OCI-LY7 (cell line): ENCODE measurements around the gene LTBR. TPM values are rescaled to one million over a fixed set of nuclear protein-coding genes. Genes with fewer than 3 reads are reported as not detected.

ENCODE experiments used
- BruUV-seq: library from RNA; stranded (reverse); fragments of 400-500 nt; replicated peaks from 2 replicates; lab custom pipeline; 2021; lab: Mats Ljungman, UMichigan
- CTCF ChIA-PET: fragments of 300-600 bp; sonication (Branson Sonifier 250); formaldehyde crosslinking; loops from one replicate; lab custom pipeline; 2022; ENCODE audit warnings: antibody characterized with exemption; ENCODE audit not compliant: unreplicated experiment; lab: Charles Lee
- POLR2A ChIA-PET: fragments of 300-600 bp; sonication (Branson Sonifier 250); formaldehyde crosslinking; loops from one replicate; lab custom pipeline; 2022; ENCODE audit warnings: antibody characterized with exemption; lab: Charles Lee
- DNase-seq: peaks from one replicate; pipeline ENCODE4 v3.0.0-alpha.2; 2015; ENCODE audit warnings: low spot score
- H2AFZ ChIP-seq: fragments of 200-600 bp; sonication (generic), shearing (Covaris generic); 2 replicates; pipeline ENCODE4 v1.6.1; 2014; ENCODE audit warnings: mild to moderate bottlenecking, antibody characterized with exemption, low read length, moderate library complexity
- H3K27ac ChIP-seq: fragments of 200-600 bp; sonication (generic); 2 replicates; pipeline ENCODE4 v1.5.1; 2014; ENCODE audit warnings: mixed run types, low read depth, mild to moderate bottlenecking, moderate library complexity, low read length, inconsistent platforms; ENCODE audit not compliant: poor library complexity, severe bottlenecking
- H3K36me3 ChIP-seq: fragments of 200-600 bp; sonication (generic); 2 replicates; pipeline ENCODE4 v1.6.1; 2014; ENCODE audit warnings: mild to moderate bottlenecking, antibody characterized with exemption, low read length, moderate library complexity, mixed read lengths; ENCODE audit not compliant: insufficient read depth
- H3K4me1 ChIP-seq: fragments of 200-600 bp; sonication (generic); 2 replicates; pipeline ENCODE4 v1.5.1; 2014; ENCODE audit warnings: mild to moderate bottlenecking, low read length; ENCODE audit not compliant: insufficient read depth, poor library complexity, severe bottlenecking
- H3K4me2 ChIP-seq: fragments of 200-600 bp; sonication (generic); 2 replicates; pipeline ENCODE4 v1.6.1; 2014; ENCODE audit warnings: mild to moderate bottlenecking, low read length
- H3K4me3 ChIP-seq: fragments of 200-600 bp; sonication (generic); 2 replicates; pipeline ENCODE4 v1.5.1; 2014; ENCODE audit warnings: mild to moderate bottlenecking, low read depth, low read length; ENCODE audit not compliant: poor library complexity, severe bottlenecking
- H3K79me2 ChIP-seq: fragments of 200-600 bp; sonication (generic); 2 replicates; pipeline ENCODE4 v1.6.1; 2016; ENCODE audit warnings: low read depth, mild to moderate bottlenecking, low read length, moderate library complexity, mixed read lengths; ENCODE audit not compliant: insufficient read depth
- H3K9me2 ChIP-seq: fragments of 200-600 bp; sonication (generic); 2 replicates; pipeline ENCODE4 v1.6.1; 2016; ENCODE audit warnings: mild to moderate bottlenecking, low read length, mixed read lengths; ENCODE audit not compliant: insufficient read depth
- H3K9me3 ChIP-seq: fragments of 200-600 bp; sonication (generic); 2 replicates; pipeline ENCODE4 v1.6.1; 2014; ENCODE audit warnings: mild to moderate bottlenecking, mixed run types, low read length, mixed read lengths
- H4K20me1 ChIP-seq: fragments of 200-600 bp; sonication (generic); 2 replicates; pipeline ENCODE4 v1.6.1; 2014; ENCODE audit warnings: mild to moderate bottlenecking, antibody characterized with exemption, low read length, moderate library complexity, mixed read lengths; ENCODE audit not compliant: insufficient read depth
- EZH2phosphoT487 ChIP-seq: fragments of 200-600 bp; sonication (generic); IDR thresholded peaks from 2 replicates; pipeline ENCODE4 v1.6.1; 2018; ENCODE audit warnings: low read depth, borderline replicate concordance, mild to moderate bottlenecking, mixed run types, antibody characterized with exemption, low read length, moderate library complexity, mixed read lengths
- intact Hi-C: fragments of 100-400 bp; cut with micrococcal nuclease; formaldehyde crosslinking; loops from one replicate; pipeline ENCODE4 v1.10.0; 2022; ENCODE audit not compliant: unreplicated experiment
- total RNA-seq, 2 experiments: library from RNA; depleted of rRNA in 1 of 2; stranded (reverse); fragments of >200 nt in 1 of 2; shearing (Covaris generic) in 1 of 2; gene quantifications; 2 replicates each; pipeline ENCODE4 v1.2.3, GENCODE V29; 2014 to 2022
- TF ChIP-seq, protein P1 (sequence below): fragments of 200-600 bp; sonication (generic); conservative IDR thresholded peaks from 2 replicates; pipeline ENCODE4 v1.5.1; 2014; ENCODE audit warnings: mild to moderate bottlenecking, antibody characterized with exemption, low read length, moderate library complexity, mixed read lengths

The LTBR gene
- total RNA-seq, 2 experiments from 2014 or later, result not detected

DNA sequence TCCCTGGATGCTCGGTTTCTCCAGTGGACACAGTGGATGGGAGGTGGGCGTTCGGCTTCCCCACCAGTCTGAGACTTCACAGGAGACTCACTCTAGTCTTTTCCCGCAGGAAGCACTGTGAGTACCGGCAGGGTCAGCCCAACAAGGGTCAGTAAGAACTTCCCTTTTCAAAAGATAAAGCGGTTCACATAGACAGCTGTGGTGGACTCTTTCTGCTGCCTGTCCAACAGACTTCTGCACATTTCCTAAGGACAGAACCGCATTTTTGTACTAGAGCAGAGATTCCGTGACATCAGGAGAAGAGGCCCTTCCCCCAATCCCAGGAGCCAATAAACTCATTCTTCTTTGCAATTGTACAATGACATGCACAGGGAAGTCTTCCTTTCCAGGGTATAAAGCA lies 10.4 kb downstream of the LTBR start:
- intact Hi-C loops, result no loop called here
- Histone ChIP-seq H3K4me3 (no peak overlapping the region), H3K4me1 (no peaks in the 10 kb centered on the region), H3K36me3 (no peaks in the 10 kb centered on the region), H2AFZ (no peak overlapping the region), H4K20me1 (no peaks in the 10 kb centered on the region), H3K79me2 (no peaks in the 10 kb centered on the region), H3K4me2 (no peak overlapping the region), H3K9me2 (no peaks in the 10 kb centered on the region), H3K27ac (no peak overlapping the region), H3K9me3 (no peaks in the 10 kb centered on the region)
- CTCF ChIA-PET, result no interaction called here
- DNase-seq, result no peak
- POLR2A ChIA-PET, result no interaction called here
- TF ChIP-seq, protein P1, sequence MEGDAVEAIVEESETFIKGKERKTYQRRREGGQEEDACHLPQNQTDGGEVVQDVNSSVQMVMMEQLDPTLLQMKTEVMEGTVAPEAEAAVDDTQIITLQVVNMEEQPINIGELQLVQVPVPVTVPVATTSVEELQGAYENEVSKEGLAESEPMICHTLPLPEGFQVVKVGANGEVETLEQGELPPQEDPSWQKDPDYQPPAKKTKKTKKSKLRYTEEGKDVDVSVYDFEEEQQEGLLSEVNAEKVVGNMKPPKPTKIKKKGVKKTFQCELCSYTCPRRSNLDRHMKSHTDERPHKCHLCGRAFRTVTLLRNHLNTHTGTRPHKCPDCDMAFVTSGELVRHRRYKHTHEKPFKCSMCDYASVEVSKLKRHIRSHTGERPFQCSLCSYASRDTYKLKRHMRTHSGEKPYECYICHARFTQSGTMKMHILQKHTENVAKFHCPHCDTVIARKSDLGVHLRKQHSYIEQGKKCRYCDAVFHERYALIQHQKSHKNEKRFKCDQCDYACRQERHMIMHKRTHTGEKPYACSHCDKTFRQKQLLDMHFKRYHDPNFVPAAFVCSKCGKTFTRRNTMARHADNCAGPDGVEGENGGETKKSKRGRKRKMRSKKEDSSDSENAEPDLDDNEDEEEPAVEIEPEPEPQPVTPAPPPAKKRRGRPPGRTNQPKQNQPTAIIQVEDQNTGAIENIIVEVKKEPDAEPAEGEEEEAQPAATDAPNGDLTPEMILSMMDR, result no peak
- no peak for TF ChIP-seq EZH2phosphoT487
- BruUV-seq, result no TSS peak

DNA sequence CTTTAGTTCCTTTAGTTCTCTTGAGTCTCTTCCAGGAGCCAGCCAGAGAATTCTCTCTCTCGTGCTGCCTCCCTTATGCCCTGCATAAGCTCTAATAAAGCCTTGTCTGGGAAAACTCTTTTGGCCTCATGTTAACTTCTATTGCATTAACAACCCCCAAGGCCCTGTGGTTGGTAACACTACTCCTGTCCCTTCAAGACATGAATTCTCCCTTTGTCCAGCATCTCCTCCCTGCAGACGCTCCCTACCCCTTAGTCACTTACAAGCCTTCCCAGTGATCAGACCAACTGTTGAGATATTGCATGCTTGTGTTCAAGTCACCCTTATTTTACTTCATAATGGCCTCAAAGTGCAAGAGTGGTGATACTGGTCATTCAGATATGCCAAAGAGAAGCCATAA lies 12.1 kb downstream of the LTBR start:
- Histone ChIP-seq H3K9me3 (no peaks in the 10 kb centered on the region), H3K4me3 (no peak overlapping the region), H3K79me2 (no peaks in the 10 kb centered on the region), H3K4me1 (no peaks in the 10 kb centered on the region), H3K9me2 (no peaks in the 10 kb centered on the region), H3K36me3 (no peaks in the 10 kb centered on the region), H3K27ac (no peak overlapping the region), H2AFZ (no peak overlapping the region), H3K4me2 (no peak overlapping the region), H4K20me1 (no peaks in the 10 kb centered on the region)
- CTCF ChIA-PET, result no interaction called here
- POLR2A ChIA-PET, result no interaction called here
- intact Hi-C loops, result no loop called here
- no peak for DNase-seq
- BruUV-seq, result no TSS peak
- no peak for TF ChIP-seq EZH2phosphoT487
- TF ChIP-seq, protein P1, result no peak

- Histone ChIP-seq H2AFZ (no peak overlapping the region), H3K79me2 (no peaks in the 10 kb centered on the region), H3K27ac (no peak overlapping the region), H3K9me3 (no peaks in the 10 kb centered on the region), H3K4me2 (no peak overlapping the region), H3K4me1 (no peaks in the 10 kb centered on the region), H4K20me1 (no peaks in the 10 kb centered on the region), H3K9me2 (no peaks in the 10 kb centered on the region), H3K4me3 (no peak overlapping the region), H3K36me3 (no peaks in the 10 kb centered on the region)
- POLR2A ChIA-PET, result interaction anchor here (0.7 kb wide), 1 partner anchor 65 kb away, joined by 3 read pairs; no protein-coding TSS in a partner anchor
- BruUV-seq, result no TSS peak
- CTCF ChIA-PET, result no interaction called here
- DNase-seq, result no peak
- intact Hi-C loops, result no loop called here
- TF ChIP-seq EZH2phosphoT487, result no peak
- TF ChIP-seq, protein P1, result no peak
These were observed 16.1 kb downstream of the LTBR start for GRCh38 chr12:6399884-6400644.
